ENCODE data around the gene BTN3A1.

Gene BTN3A1

DNA sequence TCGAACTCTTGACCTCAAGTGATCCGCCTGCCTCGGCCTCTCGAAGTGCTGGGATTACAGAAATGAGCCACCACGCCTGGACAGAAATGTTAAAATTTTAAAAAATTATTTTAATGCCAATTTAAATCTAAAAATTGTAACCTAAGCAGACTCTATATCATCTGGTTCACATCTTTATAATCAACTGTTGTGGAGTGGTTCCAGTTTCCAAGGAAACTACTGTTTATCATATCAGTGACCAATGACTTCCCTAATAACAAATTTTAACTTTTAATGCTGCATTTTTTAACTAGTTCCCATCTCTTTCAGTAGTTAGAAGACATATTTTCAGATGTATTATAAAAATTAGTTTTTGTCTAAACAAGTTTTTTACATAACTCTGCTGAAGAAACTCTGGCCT, 42.3 kb upstream of the BTN3A1 start:
- H3K9me3 ChIP-seq = no peaks in the 10 kb centered on the region
- TF ChIP-seq, protein P1, sequence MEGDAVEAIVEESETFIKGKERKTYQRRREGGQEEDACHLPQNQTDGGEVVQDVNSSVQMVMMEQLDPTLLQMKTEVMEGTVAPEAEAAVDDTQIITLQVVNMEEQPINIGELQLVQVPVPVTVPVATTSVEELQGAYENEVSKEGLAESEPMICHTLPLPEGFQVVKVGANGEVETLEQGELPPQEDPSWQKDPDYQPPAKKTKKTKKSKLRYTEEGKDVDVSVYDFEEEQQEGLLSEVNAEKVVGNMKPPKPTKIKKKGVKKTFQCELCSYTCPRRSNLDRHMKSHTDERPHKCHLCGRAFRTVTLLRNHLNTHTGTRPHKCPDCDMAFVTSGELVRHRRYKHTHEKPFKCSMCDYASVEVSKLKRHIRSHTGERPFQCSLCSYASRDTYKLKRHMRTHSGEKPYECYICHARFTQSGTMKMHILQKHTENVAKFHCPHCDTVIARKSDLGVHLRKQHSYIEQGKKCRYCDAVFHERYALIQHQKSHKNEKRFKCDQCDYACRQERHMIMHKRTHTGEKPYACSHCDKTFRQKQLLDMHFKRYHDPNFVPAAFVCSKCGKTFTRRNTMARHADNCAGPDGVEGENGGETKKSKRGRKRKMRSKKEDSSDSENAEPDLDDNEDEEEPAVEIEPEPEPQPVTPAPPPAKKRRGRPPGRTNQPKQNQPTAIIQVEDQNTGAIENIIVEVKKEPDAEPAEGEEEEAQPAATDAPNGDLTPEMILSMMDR (IDR thresholded peaks at IDR 0.05) = no peak
- H3K27me3 ChIP-seq = no peaks in the 10 kb centered on the region
- peaks cover 7 to 9% of the 10 kb centered on the region in 2 experiments for H3K4me1 ChIP-seq (ENCODE audit: control insufficient read depth in 1 of 2, insufficient read depth in 1 of 2, low read depth in 1 of 2, low read length in 1 of 2)
- no peak overlapping the region for H3K27ac ChIP-seq
- H3K4me3 ChIP-seq (ENCODE audit: low read depth in 1 of 2, low read length in 1 of 2) = no peak overlapping the region
- H3K36me3 ChIP-seq = no peaks in the 10 kb centered on the region

DNA sequence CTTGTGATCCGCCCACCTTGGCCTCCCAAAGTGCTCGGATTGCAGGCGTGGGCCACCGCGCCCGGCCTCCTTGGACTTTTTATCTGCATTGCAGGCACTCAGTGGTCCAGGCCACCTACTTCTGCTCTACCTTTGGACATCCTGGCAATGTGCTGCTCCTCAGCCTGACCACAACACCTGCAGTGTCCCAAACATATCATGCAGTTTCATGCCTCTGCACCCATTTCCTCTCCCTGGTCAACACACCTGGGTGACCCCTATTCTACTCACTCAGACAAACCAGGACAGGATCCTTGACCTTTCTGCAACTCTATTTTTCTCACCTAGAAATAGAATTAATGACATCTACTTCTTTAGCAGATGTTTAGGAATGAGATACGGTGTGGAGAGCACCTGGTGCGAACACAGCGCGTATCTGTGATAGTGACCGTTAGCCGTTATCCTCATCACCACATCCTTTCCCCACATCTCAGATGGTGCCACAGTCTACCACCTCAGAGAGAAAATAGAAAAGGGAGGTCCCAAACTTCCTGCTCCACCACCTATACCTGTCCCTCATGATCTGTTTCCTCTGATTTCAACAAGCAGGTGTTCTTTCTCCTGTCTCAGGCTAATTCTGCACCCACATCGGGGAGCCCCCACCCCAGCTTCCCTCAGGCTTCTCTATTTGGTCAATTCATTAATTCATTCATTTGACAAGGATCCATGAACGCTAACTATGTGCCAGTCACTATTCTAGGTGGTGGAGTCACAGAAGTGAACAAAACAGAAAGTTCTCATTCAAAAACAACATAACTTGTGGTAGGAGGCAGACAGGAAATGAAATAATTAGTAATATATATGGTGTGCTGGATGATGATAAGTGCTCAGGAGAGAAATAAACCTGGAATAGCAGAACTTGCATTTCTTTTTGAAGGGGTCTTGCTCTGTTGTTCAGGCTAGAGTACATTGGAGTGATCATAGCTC, 41.3 kb upstream of the BTN3A1 start:
- Histone ChIP-seq H3K4me3 (ENCODE audit: low read depth in 1 of 2, low read length in 1 of 2) (no peak overlapping the region), H3K36me3 (no peaks in the 10 kb centered on the region), H3K4me1 (ENCODE audit: control insufficient read depth in 1 of 2, insufficient read depth in 1 of 2, low read depth in 1 of 2, low read length in 1 of 2) (peaks cover 13 to 14% of the 10 kb centered on the region in 2 experiments), H3K27me3 (no peaks in the 10 kb centered on the region), H3K27ac (no peak overlapping the region), H3K9me3 (no peaks in the 10 kb centered on the region)
- TF ChIP-seq, protein P1 (IDR thresholded peaks at IDR 0.05) = no peak

DNA sequence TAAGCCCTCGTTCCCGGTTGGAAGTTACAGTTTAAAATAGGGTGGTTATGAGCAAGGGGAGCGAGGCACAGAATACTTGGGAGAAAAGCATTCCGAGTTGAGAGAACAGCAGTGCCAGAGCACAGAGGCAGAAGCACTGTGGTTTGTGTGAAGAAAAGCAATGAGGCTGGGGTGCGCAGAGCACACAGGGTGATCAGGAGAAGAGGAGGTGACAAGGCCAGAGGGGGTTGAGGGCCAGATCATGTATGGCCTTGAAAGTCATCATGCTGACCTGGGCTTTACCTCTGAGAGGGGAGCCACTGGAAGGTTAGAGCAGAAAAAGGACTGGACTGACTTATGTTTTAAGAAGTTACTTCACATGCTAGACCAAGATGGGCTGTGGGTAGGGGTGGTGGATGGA, 40.5 kb upstream of the BTN3A1 start:
- H3K27ac ChIP-seq = no peak overlapping the region
- TF ChIP-seq, protein P1 (IDR thresholded peaks at IDR 0.05) = no peak
- H3K27me3 ChIP-seq = no peaks in the 10 kb centered on the region
- H3K36me3 ChIP-seq = no peaks in the 10 kb centered on the region
- peaks cover 17 to 21% of the 10 kb centered on the region in 2 experiments for H3K4me1 ChIP-seq (ENCODE audit: control insufficient read depth in 1 of 2, insufficient read depth in 1 of 2, low read depth in 1 of 2, low read length in 1 of 2)
- H3K9me3 ChIP-seq = no peaks in the 10 kb centered on the region
- no peak overlapping the region for H3K4me3 ChIP-seq (ENCODE audit: low read depth in 1 of 2, low read length in 1 of 2)

DNA sequence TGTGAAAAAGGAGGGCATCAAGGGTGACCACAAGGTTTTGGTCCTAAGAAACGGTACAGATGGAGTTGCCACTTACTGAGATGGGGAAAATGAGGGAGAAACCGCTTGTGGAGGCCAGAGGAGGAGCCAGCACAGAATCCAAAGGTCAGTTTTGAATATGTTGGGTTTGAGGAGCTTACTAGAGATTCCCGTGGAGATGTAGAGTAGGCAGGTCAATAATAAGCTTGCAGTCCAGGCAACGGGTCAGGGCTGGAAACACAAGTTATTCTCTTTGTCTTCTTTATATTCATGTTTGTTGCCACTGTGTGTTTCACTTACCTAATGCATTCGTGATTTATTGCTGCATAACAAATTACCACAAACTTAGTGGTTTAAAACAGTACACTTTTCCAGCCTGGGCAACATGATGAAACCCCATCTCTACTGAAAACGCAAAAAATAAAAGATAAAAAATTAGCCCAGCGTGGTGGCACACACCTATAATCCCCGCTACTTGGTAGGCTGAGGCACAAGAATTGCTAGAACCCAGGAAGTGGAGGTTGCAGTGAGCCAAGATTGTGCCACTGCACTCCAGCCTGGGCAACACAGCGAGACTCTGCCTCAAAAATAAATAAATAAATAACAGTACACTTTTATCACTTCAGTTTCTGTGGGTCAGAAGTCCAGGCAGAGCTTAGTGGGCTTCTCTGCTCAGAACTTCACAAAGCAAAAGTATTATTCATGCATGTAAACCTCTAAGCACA, 39.8 kb upstream of the BTN3A1 start:
- H3K4me3 ChIP-seq (ENCODE audit: low read depth in 1 of 2, low read length in 1 of 2) = no peak overlapping the region
- no peaks in the 10 kb centered on the region for H3K9me3 ChIP-seq
- no peak overlapping the region for H3K27ac ChIP-seq
- H3K36me3 ChIP-seq = no peaks in the 10 kb centered on the region
- no peaks in the 10 kb centered on the region for H3K27me3 ChIP-seq
- H3K4me1 ChIP-seq (ENCODE audit: control insufficient read depth in 1 of 2, insufficient read depth in 1 of 2, low read depth in 1 of 2, low read length in 1 of 2) = peaks cover 17 to 24% of the 10 kb centered on the region in 2 experiments
- TF ChIP-seq, protein P1 (IDR thresholded peaks at IDR 0.05) = no peak

DNA sequence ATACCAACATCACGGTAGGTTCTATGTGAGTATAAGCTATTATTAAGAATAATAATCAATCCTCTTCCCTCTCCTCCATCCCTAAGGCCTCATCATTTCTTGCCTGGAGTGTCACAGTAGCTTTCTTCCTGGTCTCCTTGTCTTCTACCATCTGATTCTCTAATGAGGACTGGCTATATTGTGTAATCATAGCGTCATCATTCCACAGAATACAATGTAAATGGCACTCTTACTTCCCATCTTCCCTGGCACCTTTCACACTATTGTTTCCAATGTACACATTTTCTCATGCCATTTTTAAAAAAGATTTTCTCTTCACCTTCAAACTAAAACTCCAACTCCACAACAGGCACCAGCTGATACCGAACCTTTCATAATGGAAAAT, 39.2 kb upstream of the BTN3A1 start:
- no peak overlapping the region for H3K27ac ChIP-seq

More for the DNA sequence above, 39.2 kb upstream of the BTN3A1 start:
- Histone ChIP-seq H3K4me3 (ENCODE audit: low read depth in 1 of 2, low read length in 1 of 2) (no peak overlapping the region), H3K27me3 (no peaks in the 10 kb centered on the region), H3K36me3 (no peaks in the 10 kb centered on the region), H3K4me1 (ENCODE audit: control insufficient read depth in 1 of 2, insufficient read depth in 1 of 2, low read depth in 1 of 2, low read length in 1 of 2) (peaks cover 17 to 24% of the 10 kb centered on the region in 2 experiments), H3K9me3 (no peaks in the 10 kb centered on the region)
- TF ChIP-seq, protein P1 (IDR thresholded peaks at IDR 0.05) = no peak
